Fibroblast of skin of back (primary cell): ENCODE results near the gene KCNAB1.

Experiments
- DNase-seq: peaks from one replicate; pipeline ENCODE4 v3.0.0-alpha.2; 2013

Gene KCNAB1

DNA sequence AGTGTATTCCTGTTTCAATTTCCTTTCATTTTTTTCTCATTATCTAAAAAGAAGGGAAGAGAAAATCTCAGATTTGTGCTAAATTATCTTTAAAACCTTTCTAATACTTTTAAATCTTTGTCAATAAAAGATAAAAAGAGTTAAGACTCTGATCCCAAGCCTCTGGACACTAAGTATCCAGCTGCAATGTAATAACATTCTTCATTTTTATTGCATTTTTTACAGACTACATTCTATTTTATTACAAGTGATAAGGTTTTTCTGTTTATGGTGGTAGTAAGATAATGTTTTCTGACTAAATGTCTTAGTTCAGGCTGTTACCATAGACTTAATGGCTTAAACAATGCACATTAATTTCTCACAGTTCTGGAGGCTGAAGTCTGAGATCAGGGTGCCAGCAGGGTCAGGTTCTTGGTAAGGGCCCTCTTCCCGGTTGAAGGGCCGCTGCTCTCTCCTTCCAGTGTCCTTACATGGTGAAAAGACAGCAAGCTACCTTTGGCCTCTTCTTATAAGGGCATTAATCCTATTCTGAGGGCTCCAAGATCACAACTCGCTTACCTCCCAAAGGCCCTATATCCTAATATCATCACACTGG, 19.7 kb downstream of the KCNAB1 start:
- DNase-seq: no peak

DNA sequence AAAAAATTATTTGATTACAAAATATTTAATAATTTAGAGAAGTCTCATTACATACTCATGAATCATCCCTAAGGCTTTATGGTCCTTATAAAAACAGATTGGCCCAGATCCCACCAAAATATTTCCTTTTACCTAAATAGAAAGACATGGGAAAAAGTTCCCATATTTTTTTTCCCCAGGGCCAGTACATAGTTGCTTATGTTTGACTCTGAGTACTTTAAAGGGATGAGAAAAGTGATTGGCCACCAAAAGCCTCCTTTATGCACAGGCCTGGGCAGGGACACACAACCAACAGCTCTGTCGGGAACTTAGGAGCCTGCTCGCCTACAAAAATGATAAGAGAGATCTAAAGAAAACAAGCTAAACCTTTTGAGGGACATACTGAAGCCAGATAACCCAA, 22.3 kb downstream of the KCNAB1 start:
- peak; percentile 87 for DNase-seq

GRCh38 chr3:156143136-156143535, 22.8 kb downstream of the KCNAB1 start:
- DNase-seq: no peak

DNA sequence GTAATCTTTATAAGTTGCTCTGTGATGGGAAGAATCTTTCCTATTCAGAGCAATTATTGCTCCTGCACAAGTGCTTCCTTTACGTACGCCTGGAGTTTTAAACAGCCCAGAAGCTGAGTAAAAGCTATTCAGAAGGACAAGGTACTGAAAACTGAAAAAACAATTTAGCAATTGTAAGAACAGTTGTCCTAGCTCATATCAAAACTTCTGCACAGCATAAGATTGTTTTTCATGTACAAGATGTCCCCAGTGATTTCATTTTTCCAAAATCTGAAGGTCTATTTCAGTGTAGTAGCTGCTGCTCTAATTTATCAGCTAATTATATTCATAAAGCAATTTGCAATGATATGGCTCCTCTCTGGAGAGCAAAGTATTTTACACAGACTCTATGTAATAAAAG, 23.7 kb downstream of the KCNAB1 start:
- DNase-seq: no peak

- DNase-seq: no peak
These were observed 25.5 kb downstream of the KCNAB1 start for GRCh38 chr3:156145866-156146265.

- DNase-seq: no peak
These were observed 28.1 kb downstream of the KCNAB1 start for GRCh38 chr3:156148345-156148945.

GRCh38 chr3:156148946-156149381, 28.6 kb downstream of the KCNAB1 start:
- DNase-seq: peak; percentile 11

DNA sequence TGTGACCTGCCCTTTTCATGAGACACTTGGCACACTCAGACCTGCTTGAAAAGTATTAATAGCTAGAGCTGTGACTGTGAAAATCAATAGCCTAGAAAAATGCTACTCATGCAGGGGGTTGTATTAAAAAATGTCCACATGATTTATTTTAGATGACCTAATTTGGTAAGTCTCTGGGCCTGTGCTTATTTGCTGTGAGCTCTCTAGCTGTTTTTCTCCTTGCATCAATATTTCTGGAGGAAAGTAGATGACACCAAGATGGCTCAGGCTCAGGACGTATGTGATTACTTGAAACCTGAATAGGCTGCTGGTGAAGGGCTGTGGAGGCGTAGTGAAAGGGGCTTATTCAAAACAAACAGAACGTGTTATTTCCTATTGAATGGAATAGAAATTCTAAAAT, 29.5 kb downstream of the KCNAB1 start:
- DNase-seq: peak; percentile 16

DNA sequence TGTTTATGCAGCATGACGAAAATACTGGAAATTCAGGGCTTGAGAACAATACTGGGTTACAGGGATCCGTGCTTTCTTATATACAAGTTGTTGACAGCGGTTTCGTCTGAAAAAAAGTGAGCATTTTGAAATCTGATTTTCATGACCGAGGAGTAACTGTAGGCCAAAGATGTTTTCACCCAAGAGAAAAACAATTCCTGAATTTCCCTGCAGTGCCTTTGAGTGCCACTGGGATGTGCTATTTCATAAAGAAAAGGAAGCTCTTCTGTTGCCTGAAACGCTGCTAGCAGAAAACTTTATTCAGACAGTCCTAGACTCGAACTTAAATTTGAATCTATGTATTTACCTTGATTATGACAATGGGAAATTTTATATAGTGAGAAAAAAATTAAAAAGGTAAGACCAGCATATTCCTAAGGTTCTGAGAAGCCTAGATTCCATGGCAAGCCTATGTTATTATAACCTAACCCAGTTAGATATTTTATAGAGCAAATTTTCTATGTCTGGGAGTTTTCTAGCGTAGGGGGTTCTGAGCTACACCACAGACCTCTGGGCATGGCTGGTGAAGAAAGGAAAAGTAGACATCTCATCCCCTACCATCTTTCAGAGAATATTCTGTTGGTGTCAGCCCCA, 30.2 kb downstream of the KCNAB1 start:
- peak; percentile 61 for DNase-seq

DNA sequence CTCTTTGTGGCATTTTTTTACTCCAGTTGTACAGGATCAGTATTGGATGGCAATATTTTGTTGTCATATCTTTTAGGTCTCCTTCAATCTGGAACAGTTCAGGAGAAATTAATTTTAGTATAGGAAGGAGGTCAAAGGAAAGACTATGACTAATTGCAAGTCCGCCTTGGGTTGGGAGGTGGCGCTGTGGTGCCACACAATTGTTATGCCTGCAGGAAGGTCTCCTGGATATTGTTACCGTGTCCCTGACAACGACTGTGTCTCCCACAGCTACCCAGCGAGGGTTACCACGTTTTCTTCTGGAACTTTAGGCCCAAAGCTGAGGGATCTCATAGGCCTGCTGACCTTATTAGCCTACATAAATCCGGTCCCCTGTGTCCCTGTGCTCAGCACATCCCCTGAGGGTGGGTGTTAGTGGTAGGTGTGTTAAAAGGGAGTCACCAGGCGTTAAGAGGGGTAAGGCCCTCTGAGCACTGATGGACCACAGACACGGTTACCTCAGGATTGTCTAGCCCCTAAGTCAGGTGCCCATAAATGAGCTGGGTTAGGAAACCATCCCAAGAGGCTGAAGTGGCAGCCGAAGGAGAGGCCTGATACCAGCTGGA, 31.5 kb downstream of the KCNAB1 start:
- peak; percentile 70 for DNase-seq

- no peak for DNase-seq
These were observed 38.4 kb downstream of the KCNAB1 start for GRCh38 chr3:156158656-156159295.

- DNase-seq: no peak
These were observed 40.3 kb downstream of the KCNAB1 start for GRCh38 chr3:156160647-156161046.

GRCh38 chr3:156161172-156161571, 40.8 kb downstream of the KCNAB1 start:
- no peak for DNase-seq

GRCh38 chr3:156163848-156164247, 43.5 kb downstream of the KCNAB1 start:
- DNase-seq: no peak

GRCh38 chr3:156166808-156167207, 46.4 kb downstream of the KCNAB1 start:
- no peak for DNase-seq

DNA sequence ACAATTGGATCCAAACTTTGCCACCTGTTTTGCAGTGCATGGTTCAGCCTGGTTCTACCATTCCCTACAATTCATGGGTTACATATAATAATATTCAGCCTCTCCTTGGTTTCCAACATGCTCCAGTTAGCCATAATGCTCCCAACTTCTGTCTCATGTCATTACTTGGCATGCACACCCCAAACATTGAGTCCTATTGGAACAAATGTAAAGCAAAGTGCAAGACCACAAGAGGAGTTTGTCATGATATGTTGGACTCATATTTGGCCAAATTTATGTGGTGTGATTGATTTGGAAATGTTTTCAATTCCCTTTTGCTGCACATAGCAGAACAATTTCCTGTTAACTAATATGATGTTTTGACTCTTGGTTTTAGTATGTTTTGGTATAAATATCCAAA, 50.2 kb downstream of the KCNAB1 start:
- DNase-seq: no peak

GRCh38 chr3:156171281-156172267, 51.2 kb downstream of the KCNAB1 start:
- DNase-seq: no peak

GRCh38 chr3:156172536-156172935, 52.2 kb downstream of the KCNAB1 start:
- no peak for DNase-seq

GRCh38 chr3:156174229-156174847, 54.0 kb downstream of the KCNAB1 start:
- peak; percentile 26 for DNase-seq

- DNase-seq: no peak
These were observed 55.2 kb downstream of the KCNAB1 start for GRCh38 chr3:156175570-156175969.

DNA sequence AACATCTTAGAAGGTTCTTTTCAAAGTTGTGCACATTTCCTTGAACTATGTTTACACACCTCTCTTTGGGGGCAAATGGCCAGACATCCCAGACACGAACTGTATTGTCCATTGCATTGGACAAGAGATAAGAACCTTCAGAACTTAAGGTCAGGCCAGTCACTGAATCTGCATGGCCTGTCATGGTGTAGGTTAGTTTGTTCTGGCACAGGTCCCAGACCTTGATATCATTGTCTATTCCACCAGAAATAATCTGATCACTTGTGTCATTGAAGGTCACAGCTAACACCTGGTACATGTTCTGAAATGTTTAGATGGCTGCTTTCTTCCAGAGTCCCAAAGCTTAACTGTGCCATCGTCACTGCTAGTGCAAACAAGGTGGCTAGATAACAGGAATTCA, 55.7 kb downstream of the KCNAB1 start:
- DNase-seq: no peak
